Measurements from ENCODE around the gene RNF17. TPM values are rescaled to one million over a fixed set of nuclear protein-coding genes. Genes with fewer than 3 reads are reported as not detected.

The RNF17 gene
- total RNA-seq, 4 donors from 2014 or later = 0.75 TPM; not detected in 3

GRCh38 chr13:24882665-24883064 is 118.7 kb downstream of the RNF17 start:
- no peak for TF ChIP-seq CTCF (IDR thresholded peaks at IDR 0.05; ENCODE audit: low read depth)

- TF ChIP-seq CTCF (IDR thresholded peaks at IDR 0.05; ENCODE audit: low read depth) = no peak
Measured at GRCh38 chr13:24887759-24888158, 123.8 kb downstream of the RNF17 start.

GRCh38 chr13:24888291-24888931 is 124.4 kb downstream of the RNF17 start:
- TF ChIP-seq CTCF (IDR thresholded peaks at IDR 0.05; ENCODE audit: low read depth) = no peak

- no peak for TF ChIP-seq CTCF (IDR thresholded peaks at IDR 0.05; ENCODE audit: low read depth)
Measured at GRCh38 chr13:24890256-24890655, 126.3 kb downstream of the RNF17 start.

- no peak for TF ChIP-seq CTCF (IDR thresholded peaks at IDR 0.05; ENCODE audit: low read depth)
Measured at GRCh38 chr13:24891476-24892108, 127.6 kb downstream of the RNF17 start.

GRCh38 chr13:24892829-24893228 is 128.9 kb downstream of the RNF17 start:
- no peak for TF ChIP-seq CTCF (IDR thresholded peaks at IDR 0.05; ENCODE audit: low read depth)

- TF ChIP-seq CTCF (IDR thresholded peaks at IDR 0.05; ENCODE audit: low read depth) = no peak
Measured at GRCh38 chr13:24893863-24894262, 129.9 kb downstream of the RNF17 start.

Data from subcutaneous adipose tissue (tissue), 4 donors.